ENCODE measurements around the gene CLDN9. TPM values are rescaled to one million over a fixed set of nuclear protein-coding genes. Genes with fewer than 3 reads are reported as not detected.
A peak's percentile ranks its signal among the peaks of the same experiment; 100 is the strongest.

The CLDN9 gene
- total and polyA plus RNA-seq, 2 donors, result 0.04 TPM; not detected in 1

DNA sequence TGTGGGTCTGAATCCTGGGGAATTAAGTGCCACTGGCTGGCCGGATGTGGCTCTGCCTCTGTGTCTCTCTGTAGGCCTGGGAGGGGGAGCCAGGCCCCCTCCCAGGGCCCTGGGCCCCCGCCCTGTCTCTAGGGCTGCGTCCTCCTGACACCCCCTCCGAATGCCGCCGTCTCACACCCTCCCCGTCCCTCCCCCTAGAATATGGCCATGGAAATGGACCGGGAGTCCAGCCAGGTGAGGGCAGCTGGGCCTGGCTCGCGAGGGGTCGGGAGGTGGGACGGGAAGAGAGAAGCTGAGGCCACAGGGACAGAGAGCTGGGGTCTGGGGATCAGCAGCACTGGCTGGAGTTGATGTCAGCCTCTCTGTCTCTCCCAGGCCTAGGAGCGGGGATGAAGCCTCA, 16.4 kb upstream of the CLDN9 start:
- DNase-seq (ENCODE audit: extremely low spot score), result no peak
- Histone ChIP-seq H3K36me3 (ENCODE audit: insufficient read depth) (no peaks in the 10 kb centered on the region), H3K4me3 (ENCODE audit: low read depth, low read length) (no peak overlapping the region), H3K27ac (ENCODE audit: low read depth) (no peak overlapping the region), H3K4me1 (ENCODE audit: insufficient read depth) (no peaks in the 10 kb centered on the region)
- WGBS, result 69% methylated on average over 13 of the region's 13 CpGs

DNA sequence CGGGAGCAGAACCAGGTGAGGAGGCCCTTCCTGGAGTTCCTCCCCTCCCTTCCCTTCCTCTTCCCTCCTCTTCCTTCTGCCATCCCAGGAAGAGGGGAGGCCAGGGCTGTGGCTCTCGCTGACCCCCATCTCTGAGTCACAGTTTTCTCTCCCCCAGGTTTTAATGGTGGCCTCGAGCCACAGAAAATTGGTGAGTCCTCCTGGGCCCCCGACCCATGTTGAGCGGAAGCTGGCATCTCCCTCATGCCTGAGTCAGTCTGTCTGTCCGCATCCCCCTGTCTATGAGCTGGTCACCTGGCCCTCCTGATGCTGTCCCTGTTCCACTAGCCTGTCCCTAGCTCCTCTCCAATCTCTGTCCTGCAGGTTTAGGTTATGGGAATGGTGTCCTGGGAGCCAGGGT, 12.8 kb upstream of the CLDN9 start:
- Histone ChIP-seq H3K4me1 (ENCODE audit: insufficient read depth) (no peaks in the 10 kb centered on the region), H3K27ac (ENCODE audit: low read depth) (no peak overlapping the region), H3K4me3 (ENCODE audit: low read depth, low read length) (no peak overlapping the region), H3K36me3 (ENCODE audit: insufficient read depth) (no peaks in the 10 kb centered on the region)
- 79% methylated on average over 6 of the region's 6 CpGs for WGBS
- DNase-seq (ENCODE audit: extremely low spot score), result no peak

DNA sequence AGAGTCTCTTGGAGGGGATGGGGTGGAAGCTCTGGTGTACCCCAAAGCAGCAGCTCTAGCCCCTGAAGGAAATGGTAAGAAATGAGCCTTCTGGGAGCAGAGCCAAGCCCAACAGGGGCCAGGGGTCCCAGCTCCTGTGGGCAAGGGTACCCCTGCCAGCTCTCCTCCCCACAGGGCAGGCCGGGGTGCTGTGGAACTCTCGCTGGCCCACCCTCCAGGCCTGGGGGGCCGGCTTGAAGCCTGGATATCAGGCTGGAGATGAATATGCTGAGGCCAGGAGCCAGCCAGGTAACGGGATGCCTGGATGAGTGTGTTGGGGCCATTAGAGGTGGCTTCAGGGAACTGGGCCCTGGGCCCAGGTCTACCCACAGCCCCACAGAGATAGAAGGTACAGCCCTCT, 12.2 kb upstream of the CLDN9 start:
- DNase-seq (ENCODE audit: extremely low spot score), result no peak
- 80% methylated on average over 4 of the region's 4 CpGs for WGBS
- H3K27ac ChIP-seq (ENCODE audit: low read depth), result no peak overlapping the region
- H3K36me3 ChIP-seq (ENCODE audit: insufficient read depth), result no peaks in the 10 kb centered on the region
- no peaks in the 10 kb centered on the region for H3K4me1 ChIP-seq (ENCODE audit: insufficient read depth)
- no peak overlapping the region for H3K4me3 ChIP-seq (ENCODE audit: low read depth, low read length)

DNA sequence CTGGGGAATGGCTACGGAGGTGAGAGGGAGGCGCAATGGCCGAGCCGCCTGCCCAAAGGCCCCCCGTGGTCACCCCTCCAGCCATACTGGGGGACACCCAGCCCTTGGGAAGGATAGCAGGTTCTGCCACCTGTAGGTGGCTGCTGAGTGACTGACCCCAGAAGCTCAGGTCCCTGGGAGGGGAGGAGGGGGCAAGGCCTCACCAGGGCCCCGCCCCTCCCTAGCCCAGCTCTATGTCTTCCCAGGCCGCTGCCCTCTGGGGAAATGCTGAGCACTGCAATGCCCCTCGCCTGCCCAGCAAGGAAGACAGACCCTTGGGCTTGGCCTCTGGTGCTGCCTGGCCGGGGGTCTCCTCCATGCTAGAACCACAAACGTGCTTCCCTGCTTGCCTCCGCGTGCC, 11.4 kb upstream of the CLDN9 start:
- WGBS, result 67% methylated on average over 12 of the region's 12 CpGs
- H3K27ac ChIP-seq (ENCODE audit: low read depth), result no peak overlapping the region
- H3K4me1 ChIP-seq (ENCODE audit: insufficient read depth), result no peaks in the 10 kb centered on the region
- H3K4me3 ChIP-seq (ENCODE audit: low read depth, low read length), result no peak overlapping the region
- H3K36me3 ChIP-seq (ENCODE audit: insufficient read depth), result no peaks in the 10 kb centered on the region
- no peak for DNase-seq (ENCODE audit: extremely low spot score)

DNA sequence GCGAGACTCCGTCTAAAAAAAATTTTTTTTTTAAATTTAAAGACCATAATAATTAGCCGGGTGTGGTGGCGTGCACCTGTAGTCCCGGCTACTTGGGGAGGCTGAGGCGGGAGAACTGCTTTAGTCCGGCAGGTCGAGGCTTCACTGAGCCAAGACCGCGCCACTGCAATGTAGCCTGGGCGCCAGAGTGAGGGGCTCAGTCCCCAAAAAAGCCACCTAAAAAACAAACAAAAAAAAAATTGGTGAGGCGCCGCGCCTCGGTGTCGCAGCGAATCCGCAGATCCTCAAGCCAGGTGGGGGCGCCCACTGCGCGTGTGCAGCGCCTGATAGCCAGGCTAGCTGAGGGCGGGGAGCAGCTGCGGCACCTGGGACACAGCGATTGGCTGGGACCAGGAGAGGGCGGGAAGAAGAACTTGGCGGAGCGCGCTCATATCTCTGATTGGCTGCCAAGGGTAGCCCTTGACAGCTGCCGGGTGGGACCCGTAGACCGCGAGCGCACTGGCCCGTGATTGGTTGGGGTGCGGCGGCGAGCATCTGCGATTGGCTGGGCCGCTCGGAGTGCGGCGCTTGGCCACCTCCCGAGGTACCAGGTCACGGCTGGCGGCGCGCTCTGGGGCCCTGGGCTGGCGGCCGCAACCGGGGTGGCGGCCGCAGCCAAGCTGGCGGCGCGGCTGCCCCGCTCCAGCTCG, 9.0 kb upstream of the CLDN9 start:
- peak; percentile 94 for DNase-seq (ENCODE audit: extremely low spot score)
- Histone ChIP-seq H3K4me1 (ENCODE audit: insufficient read depth) (peaks cover 1% of the 10 kb centered on the region), H3K4me3 (ENCODE audit: low read depth, low read length) (peak overlapping the region; percentile 38), H3K36me3 (ENCODE audit: insufficient read depth) (no peaks in the 10 kb centered on the region), H3K27ac (ENCODE audit: low read depth) (no peak overlapping the region)
- WGBS, result 7% methylated on average over 58 of the region's 58 CpGs

GRCh38 chr16:3004319-3004718, 8.4 kb upstream of the CLDN9 start:
- Histone ChIP-seq H3K36me3 (ENCODE audit: insufficient read depth) (no peaks in the 10 kb centered on the region), H3K27ac (ENCODE audit: low read depth) (no peak overlapping the region), H3K4me3 (ENCODE audit: low read depth, low read length) (peak overlapping the region; percentile 38), H3K4me1 (ENCODE audit: insufficient read depth) (peaks cover 2% of the 10 kb centered on the region)
- WGBS, result under 1% methylated on average over 60 of the region's 67 CpGs
- DNase-seq (ENCODE audit: extremely low spot score), result no peak

DNA sequence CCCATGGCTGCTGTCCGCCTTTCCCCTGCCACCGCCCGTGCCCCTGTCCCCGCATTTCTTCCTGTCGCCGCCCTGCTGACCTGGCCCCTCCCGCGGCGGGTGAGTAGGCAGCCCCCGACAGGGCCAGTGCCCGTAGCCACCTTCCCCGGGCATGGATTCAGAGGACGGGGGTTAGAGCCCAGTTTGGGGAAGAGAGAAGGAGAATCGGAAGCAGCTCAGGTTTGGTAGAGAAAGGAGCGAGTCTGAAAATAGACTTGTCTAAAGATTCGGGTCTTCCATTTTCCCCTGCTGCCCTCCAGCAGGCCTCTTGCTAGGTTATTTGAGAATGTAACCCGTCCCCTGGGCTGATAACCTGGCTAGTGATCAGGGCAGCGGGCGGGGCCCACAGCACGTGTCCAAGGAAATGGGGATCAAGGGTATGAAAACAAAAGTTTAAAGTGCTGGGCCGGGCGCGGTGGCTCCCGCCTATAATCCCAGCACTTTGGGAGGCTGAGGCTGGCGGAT, 7.9 kb upstream of the CLDN9 start:
- DNase-seq (ENCODE audit: extremely low spot score), result no peak
- Histone ChIP-seq H3K36me3 (ENCODE audit: insufficient read depth) (no peaks in the 10 kb centered on the region), H3K4me3 (ENCODE audit: low read depth, low read length) (peak overlapping the region; percentile 38), H3K27ac (ENCODE audit: low read depth) (no peak overlapping the region), H3K4me1 (ENCODE audit: insufficient read depth) (peaks cover 2% of the 10 kb centered on the region)
- WGBS, result 9% methylated on average over 25 of the region's 25 CpGs

- no peak for DNase-seq (ENCODE audit: extremely low spot score)
- Histone ChIP-seq H3K27ac (ENCODE audit: low read depth) (no peak overlapping the region), H3K4me3 (ENCODE audit: low read depth, low read length) (no peak overlapping the region), H3K36me3 (ENCODE audit: insufficient read depth) (no peaks in the 10 kb centered on the region), H3K4me1 (ENCODE audit: insufficient read depth) (peaks cover 2% of the 10 kb centered on the region)
- 40% methylated on average over 13 of the region's 13 CpGs for WGBS
Observed at GRCh38 chr16:3007059-3007956, 5.4 kb upstream of the CLDN9 start.

DNA sequence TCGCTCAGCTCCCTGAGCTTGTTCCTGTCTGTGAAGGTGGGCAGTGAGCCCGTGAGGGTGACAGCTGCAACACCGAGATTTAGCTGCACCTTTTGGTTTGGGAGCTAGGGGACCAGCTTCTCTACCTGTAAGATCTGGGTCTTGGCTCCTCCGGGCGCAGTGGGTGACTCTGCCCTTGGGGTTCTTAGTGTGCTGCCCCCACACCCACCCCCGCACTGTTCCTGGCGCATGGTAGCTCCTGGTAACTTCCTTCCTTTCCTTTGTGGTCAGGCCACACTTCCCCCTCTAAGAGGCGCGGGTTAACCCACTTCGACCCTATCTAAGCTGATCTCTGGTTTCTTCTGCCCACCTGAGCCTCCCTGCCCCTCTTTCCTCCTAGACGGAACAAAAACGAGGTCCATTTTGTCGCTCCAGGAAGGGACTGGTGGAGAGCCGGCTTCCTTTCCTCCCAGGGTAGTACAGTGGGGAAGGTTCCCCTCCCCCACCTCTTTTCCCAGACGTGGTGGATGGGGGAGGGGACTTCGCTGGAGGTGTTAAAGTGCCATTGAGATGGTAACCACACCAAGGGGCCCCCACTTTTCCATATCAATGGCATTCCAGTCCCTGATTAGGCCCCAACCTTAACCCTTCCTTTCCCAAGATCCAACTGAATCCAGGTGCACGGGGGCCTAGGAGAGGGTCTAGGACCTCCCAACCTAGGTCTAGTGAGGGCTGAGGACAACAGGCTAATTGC, 4.6 kb upstream of the CLDN9 start:
- peaks cover 2% of the 10 kb centered on the region for H3K4me1 ChIP-seq (ENCODE audit: insufficient read depth)
- DNase-seq (ENCODE audit: extremely low spot score), result no peak
- no peak overlapping the region for H3K27ac ChIP-seq (ENCODE audit: low read depth)
- H3K36me3 ChIP-seq (ENCODE audit: insufficient read depth), result no peaks in the 10 kb centered on the region
- WGBS, result 18% methylated on average over 17 of the region's 17 CpGs
- H3K4me3 ChIP-seq (ENCODE audit: low read depth, low read length), result no peak overlapping the region

DNA sequence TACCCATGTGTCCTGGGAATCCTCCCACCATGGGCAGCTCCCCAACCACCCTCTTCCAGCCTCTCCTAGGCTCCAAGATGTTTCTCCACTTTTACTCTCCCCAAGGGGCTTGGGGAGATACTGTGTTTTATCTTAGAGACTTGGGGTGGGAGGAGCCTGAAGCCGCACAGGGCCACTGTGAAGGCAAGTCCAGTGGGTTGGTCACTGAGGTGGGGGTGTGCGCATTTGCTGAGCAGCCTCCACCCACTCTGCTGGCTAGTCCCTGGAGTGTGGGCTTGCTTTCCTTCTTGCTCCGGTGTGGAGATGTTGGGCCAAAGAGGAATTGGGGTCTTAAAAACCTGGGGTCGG, 4.1 kb upstream of the CLDN9 start:
- Histone ChIP-seq H3K36me3 (ENCODE audit: insufficient read depth) (no peaks in the 10 kb centered on the region), H3K4me1 (ENCODE audit: insufficient read depth) (peaks cover 2% of the 10 kb centered on the region), H3K27ac (ENCODE audit: low read depth) (no peak overlapping the region), H3K4me3 (ENCODE audit: low read depth, low read length) (no peak overlapping the region)
- no peak for DNase-seq (ENCODE audit: extremely low spot score)
- WGBS, result 35% methylated on average over 4 of the region's 4 CpGs

DNA sequence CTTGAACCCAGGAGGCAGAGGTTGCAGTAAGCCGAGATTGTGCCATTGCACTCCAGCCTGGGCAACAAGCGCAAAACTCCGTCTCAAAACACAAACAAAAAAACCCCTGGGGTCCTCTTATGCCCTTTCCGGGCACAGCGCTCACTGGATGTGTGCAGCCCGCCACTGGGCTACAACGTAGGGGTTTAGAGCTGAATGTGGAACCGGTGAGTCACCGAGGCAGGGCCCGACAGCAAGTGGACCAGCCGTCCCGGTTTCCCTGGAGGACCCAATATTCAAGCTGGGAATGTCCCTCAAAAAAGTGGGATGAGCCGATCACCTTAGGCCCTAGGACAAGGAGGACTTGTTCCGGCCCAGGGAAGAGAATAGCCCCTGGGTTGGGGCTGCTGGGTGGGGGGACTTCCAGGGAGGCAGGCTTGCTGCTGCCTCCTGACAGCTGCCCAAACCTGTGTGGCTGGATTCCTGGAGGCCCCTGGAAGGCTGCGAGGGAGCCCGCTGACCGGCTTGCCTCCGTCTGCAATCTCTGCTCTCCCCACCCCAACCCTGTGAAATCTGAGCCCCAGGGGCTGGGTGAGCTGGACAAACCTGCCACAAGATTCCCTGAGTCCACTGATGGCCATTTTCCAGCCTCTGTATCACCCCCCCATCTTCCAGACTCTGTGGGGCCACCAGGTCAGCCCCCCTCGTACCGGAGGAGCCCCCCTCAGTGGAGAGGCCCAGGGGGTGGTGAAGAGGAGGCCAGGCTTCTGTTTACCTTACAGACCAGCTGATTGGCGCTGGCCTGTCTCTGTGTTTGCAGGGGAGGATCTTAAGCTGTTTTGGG, 2.9 kb upstream of the CLDN9 start:
- DNase-seq (ENCODE audit: extremely low spot score), result peak; percentile 82
- H3K4me1 ChIP-seq (ENCODE audit: insufficient read depth), result peaks cover 2% of the 10 kb centered on the region
- H3K36me3 ChIP-seq (ENCODE audit: insufficient read depth), result no peaks in the 10 kb centered on the region
- no peak overlapping the region for H3K4me3 ChIP-seq (ENCODE audit: low read depth, low read length)
- H3K27ac ChIP-seq (ENCODE audit: low read depth), result no peak overlapping the region
- 33% methylated on average over 21 of the region's 21 CpGs for WGBS

GRCh38 chr16:3010510-3010909, 2.2 kb upstream of the CLDN9 start:
- no peak for DNase-seq (ENCODE audit: extremely low spot score)
- Histone ChIP-seq H3K4me3 (ENCODE audit: low read depth, low read length) (no peak overlapping the region), H3K27ac (ENCODE audit: low read depth) (no peak overlapping the region), H3K36me3 (ENCODE audit: insufficient read depth) (no peaks in the 10 kb centered on the region), H3K4me1 (ENCODE audit: insufficient read depth) (peaks cover 2% of the 10 kb centered on the region)
- WGBS, result 81% methylated on average over 8 of the region's 8 CpGs

DNA sequence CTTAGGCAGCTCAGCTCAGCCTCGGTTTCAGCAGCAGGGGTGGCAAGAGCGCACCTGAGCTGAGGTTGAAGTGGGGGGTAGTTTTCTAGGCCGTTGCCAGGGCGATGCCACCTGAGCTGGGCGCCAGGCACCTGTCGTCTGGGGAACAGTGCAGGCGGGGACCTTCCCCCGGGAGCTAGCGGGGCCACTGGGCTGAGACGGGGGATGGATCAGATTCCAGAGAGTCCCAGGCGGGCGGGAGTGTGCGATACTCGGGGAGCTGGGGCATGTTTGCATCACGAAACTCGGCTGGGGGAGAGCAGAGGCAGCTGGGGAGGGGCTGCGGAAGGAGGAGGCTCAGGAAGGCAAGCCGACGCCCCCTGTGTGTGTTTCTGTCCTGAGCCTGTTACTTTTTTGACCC, 477 bp upstream of the CLDN9 start:
- Histone ChIP-seq H3K4me3 (ENCODE audit: low read depth, low read length) (no peak overlapping the region), H3K4me1 (ENCODE audit: insufficient read depth) (peaks cover 2% of the 10 kb centered on the region), H3K27ac (ENCODE audit: low read depth) (no peak overlapping the region), H3K36me3 (ENCODE audit: insufficient read depth) (no peaks in the 10 kb centered on the region)
- 12% methylated on average over 19 of the region's 19 CpGs for WGBS
- no peak for DNase-seq (ENCODE audit: extremely low spot score)

All from urinary bladder (tissue), 4 donors.